Pancreas (tissue), 10 donors: ENCODE data around the gene WNT8A. TPM values are rescaled to one million over a fixed set of nuclear protein-coding genes. Genes with fewer than 3 reads are reported as not detected.

Source experiments
- ATAC-seq, 4 donors: fragments of 200-7000 bp; cut with Tn5 transposase; one replicate each; pipeline versions ENCODE4 v1.8.0 to v1.9.1; 2020; ENCODE audit warnings: mild to moderate bottlenecking in 4 of 4, moderate library complexity in 4 of 4
- DNase-seq, 6 donors: peaks; one replicate each; pipeline ENCODE4 v3.0.0-alpha.2; 2020
- FAIRE-seq: peaks from 2 replicates; lab custom pipeline; 2012; peaks lifted over from hg19 to GRCh38; lab: Jason Lieb, UNC
- H3K27ac ChIP-seq, 4 donors: fragments of 200-600 bp; sonication (generic); 1 replicate in 3 of 4; 2 replicates in 1 of 4; pipeline versions ENCODE4 v1.5.0 to v1.8.0; 2020
- H3K27me3 ChIP-seq, 4 donors: fragments of 200-600 bp; one replicate each; pipeline ENCODE4 v1.8.0; 2021
- H3K36me3 ChIP-seq, 3 donors: fragments of 200-600 bp; sonication (generic) in 1 of 3; one replicate each; pipeline versions ENCODE4 v1.5.0 to v1.8.0; 2020 to 2021
- H3K4me1 ChIP-seq, 3 donors: fragments of 200-600 bp; one replicate each; pipeline ENCODE4 v1.8.0; 2021
- H3K4me3 ChIP-seq, 4 donors: fragments of 200-600 bp; sonication (generic) in 2 of 4; one replicate each; pipeline versions ENCODE4 v1.5.0 to v1.8.0; 2020 to 2021
- H3K9me3 ChIP-seq, 4 donors: fragments of 200-600 bp; one replicate each; pipeline ENCODE4 v1.8.0; 2021
- WGBS, 2 donors: extraction: QIAGEN DNeasy Blood & Tissue Kit; methylation state at CpG; one replicate each; pipeline ENCODE4 v1.1.7; 2013; 5-methylcytosine and 5-hydroxymethylcytosine counted together
- intact Hi-C, 3 donors: fragments of 100-400 bp; cut with DNase I; formaldehyde crosslinking; loops; one replicate each; pipeline versions ENCODE4 v1.11.1 to v1.14.2; 2022
- polyA plus RNA-seq, 2 donors: library from polyadenylated mRNA; stranded (reverse); fragments of 200-250 nt; gene quantifications; one replicate each; pipeline ENCODE4 v1.2.3, GENCODE V29; 2013
- total RNA-seq, 6 donors: library from RNA; stranded (reverse); fragmentation: NEBNext Ultra II Directional in 4 of 6; extraction: Animal tissue kit (Norgen Biotek cat#: 25700) in 4 of 6; gene quantifications; one replicate each; pipeline versions ENCODE4 v1.2.1 to v1.2.4, GENCODE V29; 2021 to 2023
- TF ChIP-seq, protein P1 (sequence below), 4 donors: fragments of 200-600 bp; sonication (generic) in 3 of 4; IDR thresholded peaks; one replicate each; pipeline versions ENCODE4 v1.5.0 to v1.8.0; 2021; ENCODE audit warnings: antibody characterized with exemption in 4 of 4
- donor health status: healthy with polysubstance abuse.
- donor health status: DM: no; HTN: no; CAD: no; lungs with moderate emphysema.
- donor health status: DM: no; HTN: no; CAD: no.
- donor health status: control.
- donor health status: control.
- donor health status: Bipolar disorder and iron deficiency.
- donor health status: DM: yes; HTN: yes; CAD: no.
- donor health status: DM: no; HTN: no; CAD: no.
- donor health status: DM: no; HTN: no; CAD: no.
- donor health status: DM: yes; HTN: yes; CAD: no.

The WNT8A gene
- total and polyA plus RNA-seq, 8 donors, result not detected

DNA sequence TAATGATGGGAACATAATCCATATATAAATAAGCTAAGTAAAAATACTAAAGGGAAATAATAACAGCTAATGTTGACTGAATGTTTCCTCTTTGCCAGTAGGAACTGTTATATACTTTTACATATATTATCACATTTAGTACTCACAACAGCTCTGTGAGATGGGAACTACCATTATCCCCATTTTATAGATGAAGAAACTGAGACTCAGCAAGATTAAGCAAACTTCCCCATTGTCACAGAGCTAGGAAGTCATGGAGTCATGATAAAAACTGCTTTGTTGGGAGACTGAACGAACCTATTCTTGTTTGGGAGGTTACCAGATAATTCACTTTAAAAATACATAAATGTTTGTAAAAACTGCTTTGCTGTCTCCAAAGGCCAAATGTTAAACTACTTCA is 23.4 kb downstream of the WNT8A start:
- Histone ChIP-seq H3K4me3 (no peak overlapping the region), H3K27me3 (no peaks in the 10 kb centered on the region), H3K27ac (no peak overlapping the region), H3K4me1 (no peaks in the 10 kb centered on the region), H3K36me3 (no peaks in the 10 kb centered on the region), H3K9me3 (no peaks in the 10 kb centered on the region)
- intact Hi-C loops, result no loop called here
- TF ChIP-seq, protein P1, sequence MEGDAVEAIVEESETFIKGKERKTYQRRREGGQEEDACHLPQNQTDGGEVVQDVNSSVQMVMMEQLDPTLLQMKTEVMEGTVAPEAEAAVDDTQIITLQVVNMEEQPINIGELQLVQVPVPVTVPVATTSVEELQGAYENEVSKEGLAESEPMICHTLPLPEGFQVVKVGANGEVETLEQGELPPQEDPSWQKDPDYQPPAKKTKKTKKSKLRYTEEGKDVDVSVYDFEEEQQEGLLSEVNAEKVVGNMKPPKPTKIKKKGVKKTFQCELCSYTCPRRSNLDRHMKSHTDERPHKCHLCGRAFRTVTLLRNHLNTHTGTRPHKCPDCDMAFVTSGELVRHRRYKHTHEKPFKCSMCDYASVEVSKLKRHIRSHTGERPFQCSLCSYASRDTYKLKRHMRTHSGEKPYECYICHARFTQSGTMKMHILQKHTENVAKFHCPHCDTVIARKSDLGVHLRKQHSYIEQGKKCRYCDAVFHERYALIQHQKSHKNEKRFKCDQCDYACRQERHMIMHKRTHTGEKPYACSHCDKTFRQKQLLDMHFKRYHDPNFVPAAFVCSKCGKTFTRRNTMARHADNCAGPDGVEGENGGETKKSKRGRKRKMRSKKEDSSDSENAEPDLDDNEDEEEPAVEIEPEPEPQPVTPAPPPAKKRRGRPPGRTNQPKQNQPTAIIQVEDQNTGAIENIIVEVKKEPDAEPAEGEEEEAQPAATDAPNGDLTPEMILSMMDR (IDR thresholded peaks at IDR 0.05), result no peak
- ATAC-seq (no peak), FAIRE-seq (no peak), DNase-seq (no peak)
- WGBS, 2 donors, result 39 to 60% methylated on average over 1 of the region's 1 CpG

DNA sequence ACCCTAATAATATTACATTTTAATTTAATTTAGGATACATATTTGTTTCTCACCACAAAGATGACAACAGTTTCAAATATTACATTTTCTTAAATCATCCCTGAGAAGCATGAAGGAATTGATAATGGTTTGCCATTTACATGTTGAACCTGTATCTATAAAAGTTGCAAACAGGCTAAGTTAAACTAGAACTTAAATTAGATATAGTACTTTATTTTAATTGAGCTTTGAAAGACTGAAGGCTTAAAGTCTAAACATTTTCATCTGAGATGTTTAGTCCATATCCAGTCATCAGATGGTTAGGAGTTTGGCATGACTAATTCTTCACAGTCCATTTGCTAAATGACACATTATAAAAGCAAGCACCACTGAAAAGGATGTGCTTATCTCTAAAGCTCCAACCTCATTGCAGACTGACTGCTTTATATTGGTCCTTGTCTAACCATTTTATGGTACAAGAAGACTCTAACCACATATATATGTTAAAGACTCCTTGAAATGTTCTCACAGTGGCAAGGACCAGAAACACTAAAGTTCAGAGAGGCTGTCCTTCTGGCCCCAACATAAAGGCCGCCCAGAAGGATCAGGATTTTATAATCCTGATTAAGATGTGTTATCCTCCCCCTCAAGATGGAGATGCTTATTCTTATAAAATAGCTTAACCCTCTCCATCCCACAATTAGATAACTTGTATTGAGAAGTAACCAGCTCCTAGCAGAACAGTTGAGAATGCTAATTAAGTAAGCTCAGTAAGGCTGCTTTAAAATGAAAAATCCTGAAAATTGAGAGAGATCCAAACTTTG is 25.8 kb downstream of the WNT8A start:
- intact Hi-C loops, result no loop called here
- Histone ChIP-seq H3K36me3 (no peaks in the 10 kb centered on the region), H3K27me3 (no peaks in the 10 kb centered on the region), H3K4me3 (no peak overlapping the region), H3K4me1 (no peaks in the 10 kb centered on the region), H3K27ac (no peak overlapping the region), H3K9me3 (no peaks in the 10 kb centered on the region)
- ATAC-seq, result no peak
- TF ChIP-seq, protein P1 (IDR thresholded peaks at IDR 0.05), result no peak
- FAIRE-seq, result no peak
- WGBS, 2 donors, result 74 to 82% methylated on average over 1 of the region's 1 CpG
- no peak for DNase-seq

DNA sequence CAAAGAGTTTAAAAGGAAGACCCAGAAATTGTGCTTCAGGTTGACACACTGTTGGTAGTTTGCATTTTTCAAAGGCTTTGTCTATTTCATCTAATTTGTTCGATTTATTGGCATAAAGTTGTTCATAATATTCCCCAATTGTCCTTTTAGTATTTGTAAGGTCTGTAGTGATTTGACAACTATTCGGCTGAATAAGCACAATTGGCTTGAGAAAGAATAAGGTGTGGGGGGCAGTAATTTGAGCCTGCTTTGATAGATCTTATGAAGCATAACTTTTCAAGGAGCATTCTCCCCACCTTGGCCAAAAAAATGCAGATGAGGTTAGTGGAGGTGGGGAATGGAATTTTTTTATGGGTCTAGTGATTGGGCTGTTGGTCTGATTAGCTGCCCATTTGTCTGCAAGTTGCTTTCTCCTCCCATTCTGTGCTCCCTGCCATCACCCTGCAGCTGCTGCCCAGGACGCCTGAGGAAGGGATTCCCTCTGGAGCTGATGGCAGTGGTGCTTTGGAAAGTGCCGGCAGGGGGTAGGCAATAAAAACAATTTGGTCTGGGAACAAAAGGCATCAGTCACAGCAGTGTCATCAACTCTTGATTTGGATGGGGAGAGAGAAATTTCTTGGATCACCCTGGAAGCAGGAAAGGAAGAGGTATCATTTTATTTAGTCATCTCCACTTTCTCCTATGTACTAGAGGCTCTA is 26.6 kb downstream of the WNT8A start:
- WGBS, 2 donors, result 57 to 67% methylated on average over 4 of the region's 4 CpGs
- intact Hi-C loops, result no loop called here

DNA sequence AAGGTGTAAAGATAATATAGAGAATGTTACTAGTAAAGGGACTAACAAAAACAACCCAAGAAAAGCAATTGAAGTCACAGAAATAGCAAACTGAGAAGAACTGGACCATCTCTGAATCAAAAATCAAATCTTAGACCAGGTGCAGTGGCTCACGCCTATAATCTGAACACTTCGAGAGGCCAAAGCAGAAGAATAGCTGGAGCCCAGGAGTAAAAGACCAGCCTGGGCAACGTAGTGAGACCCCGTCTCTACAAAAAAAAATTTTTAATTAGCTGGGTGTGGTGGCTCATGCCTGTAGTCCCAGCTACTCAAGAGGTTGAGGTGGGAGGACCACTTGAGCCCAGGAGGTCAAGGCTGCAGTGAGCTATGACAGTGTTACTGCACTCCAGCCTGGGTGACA is 27.3 kb downstream of the WNT8A start:
- Histone ChIP-seq H3K27ac (no peak overlapping the region), H3K36me3 (no peaks in the 10 kb centered on the region), H3K4me3 (no peak overlapping the region), H3K4me1 (no peaks in the 10 kb centered on the region), H3K27me3 (no peaks in the 10 kb centered on the region), H3K9me3 (no peaks in the 10 kb centered on the region)
- intact Hi-C loops, result no loop called here
- DNase-seq (no peak), FAIRE-seq (no peak), ATAC-seq (no peak)
- 51 to 63% methylated on average over 4 of the region's 4 CpGs for WGBS, 2 donors
- TF ChIP-seq, protein P1 (IDR thresholded peaks at IDR 0.05), result no peak

More for the DNA sequence above, 26.6 kb downstream of the WNT8A start:
- Histone ChIP-seq H3K27ac (no peak overlapping the region), H3K4me3 (no peak overlapping the region), H3K4me1 (no peaks in the 10 kb centered on the region), H3K9me3 (no peaks in the 10 kb centered on the region), H3K36me3 (no peaks in the 10 kb centered on the region), H3K27me3 (no peaks in the 10 kb centered on the region)
- FAIRE-seq (no peak), ATAC-seq (no peak), DNase-seq (no peak)
- TF ChIP-seq, protein P1 (IDR thresholded peaks at IDR 0.05), result no peak

DNA sequence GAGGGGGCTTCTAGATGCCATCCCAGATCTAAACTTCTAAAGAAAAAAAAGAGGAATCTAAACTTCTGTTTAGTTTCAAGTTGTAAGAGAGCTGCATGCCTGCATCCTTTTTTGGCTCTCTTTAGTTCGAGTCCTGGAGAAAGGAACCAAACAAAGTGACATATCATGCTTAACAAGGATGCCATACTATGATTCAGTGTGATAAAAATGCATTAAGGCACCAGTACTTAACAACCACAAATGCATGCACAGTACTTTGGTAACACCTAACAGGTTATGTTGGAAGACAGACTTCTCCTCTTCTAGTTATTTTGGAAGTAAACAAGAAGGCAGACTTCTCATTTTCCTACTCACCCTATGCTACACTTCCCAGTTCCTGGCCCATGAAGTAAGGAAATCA is 28.1 kb downstream of the WNT8A start:
- FAIRE-seq (no peak), DNase-seq (no peak), ATAC-seq (no peak)
- Histone ChIP-seq H3K27ac (no peak overlapping the region), H3K36me3 (no peaks in the 10 kb centered on the region), H3K9me3 (no peaks in the 10 kb centered on the region), H3K4me1 (no peaks in the 10 kb centered on the region), H3K4me3 (no peak overlapping the region), H3K27me3 (no peaks in the 10 kb centered on the region)
- TF ChIP-seq, protein P1 (IDR thresholded peaks at IDR 0.05), result no peak
- intact Hi-C loops, result no loop called here
- 35 to 45% methylated on average over 1 of the region's 1 CpG for WGBS, 2 donors
